NCI-H82 treated with DMSO at 0.1 percent for 48 hours (cell line): ENCODE measurements around the gene CEP70.

Source experiments
- DNase-seq: peaks from one replicate; lab custom pipeline; 2025; ENCODE audit not compliant: unreplicated experiment; lab: John Stamatoyannopoulos, UW

Gene CEP70

DNA sequence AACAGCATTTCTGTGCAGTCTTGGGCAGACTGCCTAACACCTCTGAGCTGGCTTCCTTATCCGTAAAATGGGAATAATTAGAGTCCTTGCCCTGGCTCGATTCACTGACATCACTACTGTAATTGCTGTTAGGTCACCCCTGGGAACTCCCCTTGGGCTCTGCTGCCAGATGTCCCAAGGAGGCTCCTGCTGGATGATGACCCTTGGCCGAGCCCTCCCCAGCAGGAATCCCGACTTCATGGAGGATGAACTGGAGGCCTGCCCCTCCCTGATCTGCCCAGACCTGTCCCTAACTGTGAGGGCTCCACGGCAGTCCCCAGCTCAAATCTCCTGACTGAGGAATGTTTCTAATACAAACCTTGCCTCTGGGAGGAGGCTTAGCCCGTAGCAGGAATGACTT lies 141.6 kb downstream of the CEP70 start:
- DNase-seq: no peak

DNA sequence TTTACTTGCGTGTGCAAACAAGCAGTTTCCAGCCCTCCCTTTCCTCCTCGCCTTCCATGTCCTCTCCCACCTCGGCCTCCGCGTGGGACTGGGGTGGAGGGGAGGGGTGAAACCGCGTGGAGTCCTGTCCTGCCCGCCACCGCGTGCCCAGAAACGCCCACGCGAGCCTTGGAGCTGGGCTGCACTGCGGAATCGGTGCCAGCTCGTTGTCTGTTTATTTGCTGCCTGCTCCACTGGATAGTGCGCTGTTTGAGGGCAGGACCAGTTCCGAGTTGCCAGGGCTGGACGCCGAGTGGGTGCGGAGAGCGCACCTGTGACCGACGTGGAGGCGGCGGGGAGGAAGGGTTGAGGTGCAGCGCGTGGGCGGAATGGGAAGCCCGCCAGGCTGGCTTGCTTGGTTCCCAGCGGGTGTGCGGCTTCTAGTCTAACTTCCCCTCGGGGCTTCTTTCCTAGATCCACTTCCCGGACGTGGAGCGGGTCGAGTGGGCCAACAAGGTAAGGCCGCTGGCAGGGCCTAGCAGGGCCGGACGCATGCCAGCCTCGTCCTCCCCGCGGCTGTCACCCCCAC lies 142.4 kb downstream of the CEP70 start:
- DNase-seq: no peak

DNA sequence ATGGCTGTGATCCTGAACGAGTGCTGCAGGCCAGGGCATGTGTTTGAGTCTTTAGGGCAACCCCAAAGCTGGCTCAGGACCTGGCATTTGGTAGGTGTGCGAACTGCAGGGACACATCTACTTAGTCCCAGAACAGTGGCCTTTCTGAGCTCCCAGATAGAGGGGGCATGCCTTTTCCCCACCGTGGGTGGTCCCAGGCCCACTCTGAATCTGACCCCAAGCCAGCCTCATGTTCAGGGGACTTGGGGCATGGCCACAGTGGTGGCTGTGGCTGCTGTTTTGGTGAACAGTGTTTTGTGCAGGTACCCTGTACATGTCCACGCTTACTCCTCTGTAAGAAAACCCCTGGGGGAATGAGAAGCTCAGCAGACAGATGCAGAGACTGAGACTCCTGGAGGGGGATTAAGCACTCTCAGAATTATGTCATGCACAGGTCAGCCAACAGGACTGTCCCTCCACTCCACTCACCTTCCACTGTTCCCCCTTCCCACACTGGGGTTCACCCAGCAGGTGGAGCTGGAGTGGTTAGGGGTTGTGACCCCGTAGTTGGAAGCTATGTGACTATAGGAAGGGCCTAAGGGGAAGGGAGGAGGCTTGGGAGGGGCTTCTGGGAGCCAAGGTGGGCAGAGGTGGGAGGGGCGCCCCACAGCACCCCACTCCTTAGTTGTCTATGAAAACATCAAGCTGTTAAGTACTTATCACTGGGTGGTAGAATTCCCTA lies 143.2 kb downstream of the CEP70 start:
- DNase-seq: no peak

DNA sequence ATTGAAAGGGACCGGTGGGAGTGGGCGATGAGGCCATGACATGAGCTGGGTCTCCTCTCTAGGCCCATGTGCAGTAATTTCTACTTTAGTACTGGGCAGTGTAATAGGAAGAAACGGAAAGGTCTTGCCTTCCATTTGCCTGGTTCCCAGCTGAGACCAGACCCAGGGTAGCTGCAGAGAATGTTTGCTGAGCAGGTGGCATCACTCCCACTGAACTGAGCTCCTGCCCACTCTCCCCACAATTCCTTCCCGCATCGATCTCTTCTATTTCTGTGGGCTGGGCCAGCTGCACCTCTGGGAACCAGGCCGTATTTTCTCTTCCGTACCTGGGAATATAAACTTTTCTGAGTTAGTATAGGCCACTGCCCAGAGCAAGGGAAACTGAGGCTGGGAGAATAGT lies 143.9 kb downstream of the CEP70 start:
- no peak for DNase-seq

DNA sequence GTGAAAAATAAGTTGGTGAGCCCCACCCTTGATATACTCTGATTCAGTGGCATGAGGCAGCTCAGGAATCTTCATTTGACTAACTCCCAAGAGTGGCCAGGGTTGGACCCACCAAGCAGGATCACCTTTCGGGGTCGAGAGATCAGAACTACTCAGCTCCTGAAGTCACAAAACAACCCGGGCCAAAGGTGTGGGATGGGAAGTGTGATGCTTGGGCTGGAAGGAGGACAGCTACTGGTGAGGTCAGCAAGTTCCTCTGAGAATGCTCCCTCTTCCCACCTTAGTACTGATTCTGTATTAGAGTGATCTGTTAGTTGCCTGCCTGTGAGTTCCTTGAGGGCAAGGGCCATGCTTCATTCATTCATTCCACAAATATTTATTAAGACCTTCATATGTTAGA lies 144.6 kb downstream of the CEP70 start:
- DNase-seq: no peak

DNA sequence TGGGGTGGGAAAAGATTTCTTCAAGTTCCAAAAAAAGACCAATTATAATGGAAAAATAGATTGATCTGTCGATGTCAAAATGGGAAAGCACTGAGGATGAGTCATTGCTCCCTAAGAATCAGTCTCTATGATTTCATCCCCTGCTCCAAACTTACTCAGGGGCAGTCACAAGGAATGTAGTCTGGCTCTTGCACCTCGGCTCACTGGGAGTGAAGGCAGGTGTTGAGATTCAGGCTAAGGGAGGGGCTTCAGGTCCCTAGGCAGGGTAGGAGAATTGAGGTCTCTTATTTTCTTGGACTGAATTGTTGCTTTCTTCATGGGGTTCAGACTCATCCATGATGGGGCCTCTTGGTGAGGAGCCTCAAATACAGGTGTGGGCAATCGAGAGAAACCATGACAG lies 145.4 kb downstream of the CEP70 start:
- no peak for DNase-seq

DNA sequence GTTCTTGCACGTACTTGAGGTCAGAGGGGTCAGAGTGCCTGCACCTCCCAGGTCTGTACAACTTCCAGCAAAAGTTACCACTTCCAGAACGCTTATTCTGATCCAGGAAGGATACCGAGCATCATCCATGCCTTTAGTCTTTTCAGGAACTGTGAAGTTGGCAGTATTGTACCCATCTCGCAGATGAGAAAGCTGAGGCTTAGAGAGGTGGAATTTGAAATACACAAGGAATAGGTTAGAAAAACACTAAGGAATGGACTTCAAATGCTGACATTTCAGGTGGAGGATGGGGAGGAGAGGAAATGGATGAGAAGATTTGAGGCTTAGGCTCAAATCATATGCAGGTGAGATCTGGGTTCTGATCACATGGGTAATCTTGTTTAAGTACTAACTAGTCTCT lies 148.4 kb downstream of the CEP70 start:
- DNase-seq: no peak

DNA sequence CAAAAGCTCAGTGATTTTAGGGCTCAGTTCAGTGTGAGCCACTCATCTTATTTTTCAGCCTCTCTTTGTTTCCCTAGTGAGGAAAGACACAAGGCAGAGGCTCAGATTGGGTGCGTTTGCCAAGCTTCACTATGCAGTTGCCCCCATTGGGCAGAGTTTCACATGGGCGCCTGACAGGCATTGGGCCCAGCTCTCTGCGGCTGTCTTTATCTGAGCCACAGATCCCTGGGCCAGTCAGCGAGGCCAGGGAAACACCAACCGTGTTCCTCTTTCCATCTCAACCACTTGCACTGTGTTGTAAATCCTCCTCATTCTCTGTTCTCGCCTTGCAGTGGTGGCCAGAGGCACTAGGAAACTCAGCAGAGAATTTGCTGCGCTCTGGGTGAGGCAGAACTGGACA lies 148.8 kb downstream of the CEP70 start:
- DNase-seq: no peak
